ENCODE results near the gene BCL2.
A peak's percentile ranks its signal among the peaks of the same experiment; 100 is the strongest.

Gene BCL2

GRCh38 chr18:63074981-63075404, 244.6 kb downstream of the BCL2 start:
- DNase-seq, result peak; percentile 97

GRCh38 chr18:63073481-63073880, 246.1 kb downstream of the BCL2 start:
- DNase-seq, result peak; percentile 27
